Fibroblast of mammary gland (primary cell): ENCODE data around the gene BCL2.

ENCODE experiments used
- DNase-seq: peaks from one replicate; pipeline ENCODE4 v3.0.0-alpha.2; 2010; ENCODE audit warnings: low read depth
- H3K4me3 ChIP-seq: 2 replicates; pipeline ENCODE4 v1.5.1; 2011; ENCODE audit warnings: low read depth, mild to moderate bottlenecking, low read length, moderate library complexity; ENCODE audit not compliant: control insufficient read depth
- TF ChIP-seq, protein P1 (sequence below): conservative IDR thresholded peaks from 2 replicates; pipeline ENCODE4 v1.5.1; 2011; ENCODE audit warnings: low read depth, low read length, inconsistent platforms; ENCODE audit not compliant: control insufficient read depth, insufficient read depth

BCL2 gene

DNA sequence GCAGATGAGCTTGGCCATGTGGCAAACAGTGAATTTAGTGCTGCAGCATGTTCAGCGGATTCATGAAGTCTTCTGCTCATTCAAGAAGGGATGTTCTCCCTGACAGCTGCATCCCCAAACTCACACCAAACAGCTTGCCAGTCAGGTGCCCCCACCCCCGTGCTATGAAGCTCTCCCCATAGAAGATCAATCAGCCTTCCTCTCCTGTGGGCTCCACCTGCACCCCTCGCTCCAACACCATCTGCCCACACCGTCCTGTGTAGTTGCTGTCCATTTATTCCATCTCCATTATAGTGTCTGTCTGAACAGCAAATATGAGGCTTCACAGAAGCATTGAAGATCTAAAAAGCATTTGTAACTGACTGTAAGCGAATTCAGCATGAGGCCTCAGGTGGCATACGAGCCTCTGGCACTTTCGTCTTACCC lies 218.9 kb downstream of the BCL2 start:
- TF ChIP-seq, protein P1, sequence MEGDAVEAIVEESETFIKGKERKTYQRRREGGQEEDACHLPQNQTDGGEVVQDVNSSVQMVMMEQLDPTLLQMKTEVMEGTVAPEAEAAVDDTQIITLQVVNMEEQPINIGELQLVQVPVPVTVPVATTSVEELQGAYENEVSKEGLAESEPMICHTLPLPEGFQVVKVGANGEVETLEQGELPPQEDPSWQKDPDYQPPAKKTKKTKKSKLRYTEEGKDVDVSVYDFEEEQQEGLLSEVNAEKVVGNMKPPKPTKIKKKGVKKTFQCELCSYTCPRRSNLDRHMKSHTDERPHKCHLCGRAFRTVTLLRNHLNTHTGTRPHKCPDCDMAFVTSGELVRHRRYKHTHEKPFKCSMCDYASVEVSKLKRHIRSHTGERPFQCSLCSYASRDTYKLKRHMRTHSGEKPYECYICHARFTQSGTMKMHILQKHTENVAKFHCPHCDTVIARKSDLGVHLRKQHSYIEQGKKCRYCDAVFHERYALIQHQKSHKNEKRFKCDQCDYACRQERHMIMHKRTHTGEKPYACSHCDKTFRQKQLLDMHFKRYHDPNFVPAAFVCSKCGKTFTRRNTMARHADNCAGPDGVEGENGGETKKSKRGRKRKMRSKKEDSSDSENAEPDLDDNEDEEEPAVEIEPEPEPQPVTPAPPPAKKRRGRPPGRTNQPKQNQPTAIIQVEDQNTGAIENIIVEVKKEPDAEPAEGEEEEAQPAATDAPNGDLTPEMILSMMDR, result no peak
- H3K4me3 ChIP-seq, result no peak overlapping the region
- no peak for DNase-seq

DNA sequence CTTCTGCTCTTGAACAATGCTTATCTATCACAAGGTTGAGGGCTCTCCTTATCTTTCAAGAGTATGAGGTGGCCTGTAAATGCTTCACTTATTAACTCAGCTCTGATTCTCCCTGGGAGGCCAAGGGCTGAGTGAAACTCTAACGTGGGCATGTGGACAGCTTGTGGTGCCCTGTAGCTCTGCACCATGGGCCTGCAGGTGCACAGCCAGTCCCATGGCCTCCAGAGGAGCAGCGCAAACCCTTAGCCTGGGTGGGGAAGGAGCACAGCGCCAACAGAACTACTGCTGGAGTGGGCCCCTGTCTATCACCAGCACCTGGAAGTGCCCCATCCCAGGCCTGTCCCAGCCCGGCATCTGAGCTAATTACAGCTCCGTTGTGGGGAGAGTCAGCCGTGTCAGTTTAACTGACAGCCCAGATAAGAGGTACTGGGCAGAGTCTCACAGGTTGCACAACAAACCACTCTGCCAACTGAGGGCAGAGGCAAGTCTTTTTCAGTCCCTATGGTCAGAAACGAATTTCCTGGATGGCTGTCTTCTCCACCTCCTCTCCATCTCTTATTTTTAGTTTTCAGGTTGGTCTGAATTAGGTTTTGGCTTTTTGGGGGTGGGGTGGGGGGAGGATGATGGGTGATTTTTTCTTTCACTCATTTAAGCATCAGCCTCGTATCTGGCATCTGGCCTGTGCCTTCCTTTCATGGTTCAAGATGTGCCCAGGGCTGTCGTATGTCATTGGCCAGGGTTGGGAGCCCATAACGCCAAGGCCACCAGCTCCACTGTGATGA lies 219.5 kb downstream of the BCL2 start:
- TF ChIP-seq, protein P1, result no peak
- H3K4me3 ChIP-seq, result no peak overlapping the region
- DNase-seq, result no peak

DNA sequence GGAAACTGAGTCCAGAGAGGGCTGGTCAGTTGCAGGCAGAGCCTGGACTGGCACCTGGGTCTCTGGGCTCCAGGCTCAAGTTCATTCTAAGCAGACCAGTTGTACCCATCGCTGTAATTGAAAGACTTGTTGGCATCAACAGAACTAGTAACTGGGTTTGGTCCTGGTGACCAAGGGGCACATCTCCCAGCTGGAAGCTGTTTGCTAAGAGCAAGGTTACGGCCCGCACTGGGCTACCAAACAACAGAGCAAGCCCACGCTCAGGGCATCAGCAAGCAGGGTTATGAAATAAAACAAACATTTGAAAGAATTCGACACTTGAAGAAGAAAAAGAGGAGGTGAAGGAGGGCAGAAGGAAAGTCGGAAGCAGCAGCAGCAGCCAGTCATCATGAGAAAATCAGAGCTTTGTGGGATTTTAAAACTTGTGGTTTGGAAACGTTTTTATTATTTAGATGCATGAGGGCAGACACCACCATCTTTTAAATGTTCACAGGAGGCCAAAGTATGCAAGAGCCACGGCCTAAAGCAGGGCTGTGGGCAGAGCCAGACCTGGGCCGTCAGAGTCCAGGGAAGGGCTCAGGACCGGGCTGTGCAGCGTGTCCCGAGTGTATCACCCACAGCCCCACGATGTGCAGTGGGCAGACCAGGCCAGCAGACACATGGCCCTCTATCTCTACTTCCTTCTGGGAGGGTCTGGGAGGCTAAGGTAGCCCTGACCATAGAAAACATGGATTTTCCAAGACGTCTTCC lies 220.3 kb downstream of the BCL2 start:
- DNase-seq, result no peak
- H3K4me3 ChIP-seq, result no peak overlapping the region
- TF ChIP-seq, protein P1, result no peak

DNA sequence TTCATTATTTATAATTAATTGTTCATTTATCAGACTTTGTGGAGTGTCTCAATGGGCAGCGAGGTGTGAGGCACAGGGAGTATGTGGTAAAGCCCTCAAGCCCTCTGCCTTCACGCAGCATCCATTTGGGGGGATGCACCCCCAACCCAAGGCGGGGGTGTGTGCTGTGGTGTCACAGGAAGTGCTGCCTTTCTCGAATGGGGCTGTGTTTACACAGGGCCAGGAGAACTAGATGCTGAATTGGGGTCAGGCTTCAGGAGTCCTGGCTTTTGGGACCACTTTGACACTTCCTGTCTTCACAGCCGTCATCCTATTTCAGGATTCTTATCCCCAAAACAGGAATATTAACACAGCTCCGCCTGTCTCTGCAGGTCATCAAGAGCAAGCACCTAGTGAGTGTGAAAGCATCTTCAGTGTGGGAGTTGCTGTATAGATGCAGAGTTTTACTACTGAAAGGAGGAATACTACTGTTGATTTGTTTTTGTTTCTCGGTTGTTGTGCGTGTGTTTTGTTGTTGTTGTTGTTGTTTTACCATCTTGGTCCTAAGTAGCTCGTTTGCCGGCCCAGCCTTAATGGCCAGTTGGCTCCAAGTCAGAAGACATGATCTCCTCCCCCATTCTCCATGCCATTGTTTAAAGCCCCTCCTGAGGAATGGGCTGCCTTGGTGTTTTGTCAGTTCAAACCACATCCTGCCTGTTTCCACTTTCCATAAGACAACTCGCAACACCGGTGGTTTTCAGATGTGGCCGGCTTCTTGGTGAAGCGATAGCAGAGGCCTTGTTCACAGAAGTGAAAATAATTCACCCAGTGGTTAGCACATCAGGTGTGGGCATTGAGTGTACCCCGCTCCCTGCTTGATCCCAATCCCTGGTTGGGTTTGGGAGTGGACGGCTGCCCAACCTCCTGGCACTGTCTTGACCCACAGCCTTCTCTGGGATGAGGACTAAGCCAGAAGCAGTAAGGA lies 221.3 kb downstream of the BCL2 start:
- no peak overlapping the region for H3K4me3 ChIP-seq
- TF ChIP-seq, protein P1, result no peak
- no peak for DNase-seq

DNA sequence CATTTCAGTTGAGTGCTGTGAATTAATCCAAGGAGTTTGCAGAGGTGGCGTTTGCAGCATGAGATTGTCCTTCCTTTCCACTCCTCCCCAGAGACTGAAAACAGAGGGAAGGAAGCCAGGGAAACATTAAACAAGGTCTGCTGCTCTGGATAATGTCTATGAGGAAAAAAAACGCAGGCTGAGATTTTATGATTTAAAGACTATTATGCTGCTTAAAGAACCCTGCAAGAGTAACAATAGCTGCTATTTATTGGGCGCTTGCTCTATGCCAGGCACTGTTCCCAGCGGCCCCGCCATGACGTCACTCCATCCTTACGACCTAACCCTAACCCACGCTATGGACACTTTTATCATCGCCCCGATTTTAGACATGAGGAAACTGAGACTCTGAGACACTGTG lies 222.4 kb downstream of the BCL2 start:
- H3K4me3 ChIP-seq, result no peak overlapping the region
- TF ChIP-seq, protein P1, result no peak
- no peak for DNase-seq

DNA sequence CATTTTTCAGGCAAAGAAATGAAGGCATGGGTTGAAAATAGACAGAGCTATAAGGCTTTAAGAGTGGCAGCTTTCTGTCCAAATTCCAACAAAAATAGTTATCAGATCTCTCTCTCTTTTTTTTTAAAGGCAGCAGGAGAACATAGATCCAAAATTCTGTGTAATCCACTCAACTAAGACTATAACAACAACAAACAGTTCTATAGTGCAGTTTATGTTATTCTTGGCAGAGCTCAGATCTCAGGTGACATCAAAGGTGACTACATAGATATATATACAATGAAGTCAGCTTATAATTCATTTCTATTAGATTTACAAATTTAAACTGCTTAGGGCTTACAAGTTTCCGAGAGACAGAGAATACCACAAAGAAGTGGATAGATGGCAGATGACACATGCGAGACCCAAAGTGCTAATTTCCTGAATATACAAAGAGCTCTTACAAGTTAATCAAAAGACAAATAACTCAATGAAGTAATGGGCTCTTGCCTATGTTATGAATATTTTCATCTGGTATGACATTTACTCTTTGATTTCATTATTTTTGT lies 223.2 kb downstream of the BCL2 start:
- TF ChIP-seq, protein P1, result no peak
- no peak overlapping the region for H3K4me3 ChIP-seq

More for the DNA sequence above, 223.2 kb downstream of the BCL2 start:
- DNase-seq, result no peak
